Peyer's patch (tissue), 4 donors: Measurements from ENCODE around the gene BSG. TPM values are rescaled to one million over a fixed set of nuclear protein-coding genes. Genes with fewer than 3 reads are reported as not detected.

ENCODE experiments used
- DNase-seq, 3 donors: peaks; one replicate each; pipeline ENCODE4 v3.0.0-alpha.2; 2017 to 2019
- H3K27ac ChIP-seq, 4 donors: fragments of 200-600 bp; sonication (generic); one replicate each; pipeline ENCODE4 v1.5.1; 2016 to 2019
- H3K27me3 ChIP-seq, 2 donors: fragments of 200-600 bp; sonication (generic); one replicate each; pipeline ENCODE4 v1.5.1; 2019
- H3K36me3 ChIP-seq, 3 donors: fragments of 200-600 bp; sonication (generic); one replicate each; pipeline ENCODE4 v1.5.1; 2016 to 2019
- H3K4me1 ChIP-seq, 4 donors: fragments of 200-600 bp; sonication (generic); one replicate each; pipeline ENCODE4 v1.5.1; 2016 to 2019
- H3K4me3 ChIP-seq, 4 donors: fragments of 200-600 bp; sonication (generic); 1 replicate in 3 of 4; 2 replicates in 1 of 4; pipeline ENCODE4 v1.5.1; 2016 to 2019; ENCODE audit warnings: mild to moderate bottlenecking in 1 of 4
- H3K9me3 ChIP-seq, 4 donors: fragments of 200-600 bp; sonication (generic); one replicate each; pipeline ENCODE4 v1.5.1; 2016 to 2019; ENCODE audit warnings: mild to moderate bottlenecking in 1 of 4
- POLR2A ChIP-seq, 2 donors: fragments of 450-650 bp; IDR thresholded peaks; one replicate each; pipeline ENCODE4 v1.5.1; 2017; ENCODE audit warnings: antibody characterized with exemption in 2 of 2, mild to moderate bottlenecking in 2 of 2, moderate library complexity in 2 of 2
- total RNA-seq, 4 donors: library from RNA; depleted of rRNA; stranded (reverse); fragments of >200 nt; gene quantifications; one replicate each; pipeline ENCODE4 v1.1.0, GENCODE V29; 2016
- TF ChIP-seq, protein P1 (sequence below), 6 experiments: fragments of 450-650 bp in 4 of 6; fragments of 200-600 bp in 2 of 6; sonication (generic) in 1 of 6; IDR thresholded peaks; one replicate each; pipeline ENCODE4 v1.5.1; 2017 to 2019; ENCODE audit warnings: antibody characterized with exemption in 6 of 6, mild to moderate bottlenecking in 3 of 6, moderate library complexity in 1 of 6

Gene BSG
- total RNA-seq, 4 donors from 2014 or later = 149 to 501 (median 469) TPM

DNA sequence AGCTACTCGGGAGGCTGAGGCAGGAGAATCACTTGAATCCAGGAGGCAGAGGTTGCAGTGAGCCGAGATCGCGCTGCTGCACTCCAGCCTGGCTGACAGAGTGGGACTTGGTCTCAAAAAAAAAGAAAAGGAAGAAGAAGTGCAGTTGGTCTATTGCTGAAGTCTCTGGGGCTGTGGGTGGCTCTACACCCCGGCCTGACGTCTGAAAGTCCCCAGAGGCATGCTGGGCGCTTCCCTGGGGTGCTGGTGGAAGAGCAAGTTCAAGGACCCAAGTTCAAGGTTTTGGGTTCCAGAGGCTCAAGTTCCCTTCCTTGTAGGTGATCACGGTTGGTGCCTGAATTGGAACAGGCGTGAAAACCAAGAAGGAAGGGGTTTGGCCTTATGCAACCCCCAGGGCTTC lies 21.1 kb downstream of the BSG start:
- TF ChIP-seq, protein P1, sequence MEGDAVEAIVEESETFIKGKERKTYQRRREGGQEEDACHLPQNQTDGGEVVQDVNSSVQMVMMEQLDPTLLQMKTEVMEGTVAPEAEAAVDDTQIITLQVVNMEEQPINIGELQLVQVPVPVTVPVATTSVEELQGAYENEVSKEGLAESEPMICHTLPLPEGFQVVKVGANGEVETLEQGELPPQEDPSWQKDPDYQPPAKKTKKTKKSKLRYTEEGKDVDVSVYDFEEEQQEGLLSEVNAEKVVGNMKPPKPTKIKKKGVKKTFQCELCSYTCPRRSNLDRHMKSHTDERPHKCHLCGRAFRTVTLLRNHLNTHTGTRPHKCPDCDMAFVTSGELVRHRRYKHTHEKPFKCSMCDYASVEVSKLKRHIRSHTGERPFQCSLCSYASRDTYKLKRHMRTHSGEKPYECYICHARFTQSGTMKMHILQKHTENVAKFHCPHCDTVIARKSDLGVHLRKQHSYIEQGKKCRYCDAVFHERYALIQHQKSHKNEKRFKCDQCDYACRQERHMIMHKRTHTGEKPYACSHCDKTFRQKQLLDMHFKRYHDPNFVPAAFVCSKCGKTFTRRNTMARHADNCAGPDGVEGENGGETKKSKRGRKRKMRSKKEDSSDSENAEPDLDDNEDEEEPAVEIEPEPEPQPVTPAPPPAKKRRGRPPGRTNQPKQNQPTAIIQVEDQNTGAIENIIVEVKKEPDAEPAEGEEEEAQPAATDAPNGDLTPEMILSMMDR (IDR thresholded peaks at IDR 0.05) = no peak
- no peak for DNase-seq
- peaks cover 0 to 28% of the 10 kb centered on the region in 2 donors for H3K27me3 ChIP-seq

DNA sequence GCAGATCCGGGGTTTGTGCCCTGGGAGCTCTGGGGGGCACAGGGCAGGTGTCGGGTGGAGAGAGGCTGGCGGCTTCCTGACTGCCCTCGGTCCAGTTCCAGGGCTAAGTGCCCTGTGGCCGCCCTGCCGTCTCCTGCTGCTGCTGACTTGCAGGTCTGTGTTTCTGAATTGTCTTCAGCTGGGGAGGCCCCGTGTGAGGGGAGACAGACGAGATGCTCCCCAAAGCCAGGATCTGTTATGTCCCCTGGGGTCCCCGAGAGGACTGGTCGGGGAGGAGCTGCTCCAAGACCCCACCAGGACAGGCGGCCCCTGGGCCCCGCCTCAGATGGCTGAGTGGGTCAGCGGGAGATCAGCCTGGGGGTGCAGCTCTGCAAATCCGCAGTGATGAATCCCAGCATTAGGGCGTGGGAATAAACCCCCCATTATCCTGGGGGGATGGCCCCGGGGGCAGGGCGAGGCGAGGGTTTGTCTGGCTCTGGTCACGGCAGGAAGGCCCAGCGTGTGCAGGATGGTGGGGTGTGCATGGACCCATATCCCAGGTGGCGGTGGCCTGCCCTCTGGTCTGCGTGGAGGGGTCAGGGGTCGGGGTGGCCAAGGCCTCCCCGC lies 22.0 kb downstream of the BSG start:
- H3K27me3 ChIP-seq = peaks cover 0 to 19% of the 10 kb centered on the region in 2 donors
- no peak overlapping the region for H3K27ac ChIP-seq

More for the DNA sequence above, 21.1 kb downstream of the BSG start:
- H3K4me3 ChIP-seq = no peak overlapping the region
- no peak overlapping the region for H3K27ac ChIP-seq
- H3K4me1 ChIP-seq = peaks cover 0 to 19% (median 9%) of the 10 kb centered on the region in 4 donors
- H3K9me3 ChIP-seq = peaks cover 0 to 3% (median 0%) of the 10 kb centered on the region in 4 donors
- no peaks in the 10 kb centered on the region for H3K36me3 ChIP-seq

DNA sequence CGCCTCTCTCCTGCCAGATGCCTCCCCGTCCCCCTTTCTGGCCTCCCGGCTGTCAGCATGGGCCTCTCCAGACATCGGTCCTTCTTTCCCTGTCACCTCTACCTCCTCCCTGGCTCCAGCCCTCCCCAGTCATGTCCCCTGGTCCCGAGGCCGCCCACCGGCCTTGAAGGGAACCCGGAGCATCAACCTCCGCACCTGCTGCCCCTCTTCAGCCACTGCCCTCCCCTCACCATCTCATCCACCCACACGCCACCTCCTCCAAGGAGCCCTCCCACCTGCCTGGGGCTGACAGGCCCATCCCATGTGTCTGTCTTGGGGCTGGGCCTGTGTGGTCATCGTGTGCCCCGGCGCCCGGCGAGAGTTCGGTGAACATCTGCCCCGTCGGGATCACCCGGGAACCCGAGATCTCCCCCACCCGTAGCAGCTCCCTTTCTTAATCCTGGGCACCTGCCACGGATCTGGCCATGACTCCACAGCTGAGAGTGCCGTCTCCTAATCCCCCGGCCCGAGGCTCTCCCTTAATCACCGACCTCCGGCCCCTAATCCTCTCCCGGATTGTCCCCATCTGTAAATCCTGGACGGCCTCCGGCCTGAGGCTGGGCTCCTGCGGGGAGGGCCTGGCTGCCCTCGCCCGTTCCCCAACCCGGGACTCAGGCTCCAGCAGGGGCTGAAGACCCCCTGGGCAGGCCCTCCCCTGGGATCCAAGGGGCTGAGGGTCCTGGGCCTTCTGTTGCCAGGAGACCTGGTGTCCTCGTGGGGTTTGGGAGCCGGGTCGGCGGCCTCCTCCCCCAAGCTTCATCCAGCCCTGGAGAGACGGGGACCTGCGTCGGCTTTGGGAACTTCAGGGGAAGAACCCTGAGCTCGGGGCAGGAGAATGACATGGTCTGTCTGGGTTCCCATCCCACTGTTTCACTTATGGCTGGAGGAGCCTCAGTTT lies 23.2 kb downstream of the BSG start:
- H3K36me3 ChIP-seq = no peaks in the 10 kb centered on the region
- H3K27me3 ChIP-seq = peaks cover 0 to 15% of the 10 kb centered on the region in 2 donors
- H3K4me1 ChIP-seq = peaks cover 0 to 6% (median 2%) of the 10 kb centered on the region in 4 donors
- peaks cover 0 to 3% (median 0%) of the 10 kb centered on the region in 4 donors for H3K9me3 ChIP-seq
- DNase-seq = no peak
- no peak for TF ChIP-seq POLR2A (IDR thresholded peaks at IDR 0.05)
- TF ChIP-seq, protein P1 (IDR thresholded peaks at IDR 0.05) = no peak
- H3K4me3 ChIP-seq = no peak overlapping the region
- no peak overlapping the region for H3K27ac ChIP-seq

More for the DNA sequence above, 22.0 kb downstream of the BSG start:
- Histone ChIP-seq H3K36me3 (no peaks in the 10 kb centered on the region), H3K9me3 (peaks cover 0 to 3% (median 0%) of the 10 kb centered on the region in 4 donors), H3K4me3 (no peak overlapping the region), H3K4me1 (peaks cover 0 to 11% (median 5%) of the 10 kb centered on the region in 4 donors)
- TF ChIP-seq POLR2A (IDR thresholded peaks at IDR 0.05) = no peak
- TF ChIP-seq, protein P1 (IDR thresholded peaks at IDR 0.05) = no peak
- no peak for DNase-seq

DNA sequence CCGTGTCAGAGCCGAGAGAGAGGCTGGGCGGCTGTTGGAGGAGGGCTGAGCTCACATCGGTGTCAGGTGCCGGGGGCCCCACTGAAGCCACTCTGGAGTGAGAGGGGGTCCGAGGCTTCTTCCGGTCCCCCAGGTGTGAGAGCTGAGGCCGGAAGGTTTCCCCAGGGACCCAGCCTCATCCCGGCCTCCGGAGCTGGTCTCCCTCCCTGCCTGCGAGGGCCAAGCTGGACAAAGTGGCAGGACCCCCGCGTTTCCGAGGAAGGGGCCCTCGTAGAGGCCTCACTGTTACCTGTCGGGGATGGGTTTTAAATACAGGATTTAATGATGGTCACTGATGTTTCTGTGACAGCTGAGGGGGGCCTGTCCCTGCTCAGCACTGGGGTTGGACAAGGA lies 23.9 kb downstream of the BSG start:
- Histone ChIP-seq H3K27me3 (peaks cover 0 to 8% of the 10 kb centered on the region in 2 donors), H3K27ac (no peak overlapping the region), H3K36me3 (no peaks in the 10 kb centered on the region), H3K9me3 (peaks cover 0 to 3% (median 0%) of the 10 kb centered on the region in 4 donors), H3K4me3 (no peak overlapping the region), H3K4me1 (no peaks in the 10 kb centered on the region)
- TF ChIP-seq POLR2A (IDR thresholded peaks at IDR 0.05) = no peak
- TF ChIP-seq, protein P1 (IDR thresholded peaks at IDR 0.05) = no peak
- no peak for DNase-seq

DNA sequence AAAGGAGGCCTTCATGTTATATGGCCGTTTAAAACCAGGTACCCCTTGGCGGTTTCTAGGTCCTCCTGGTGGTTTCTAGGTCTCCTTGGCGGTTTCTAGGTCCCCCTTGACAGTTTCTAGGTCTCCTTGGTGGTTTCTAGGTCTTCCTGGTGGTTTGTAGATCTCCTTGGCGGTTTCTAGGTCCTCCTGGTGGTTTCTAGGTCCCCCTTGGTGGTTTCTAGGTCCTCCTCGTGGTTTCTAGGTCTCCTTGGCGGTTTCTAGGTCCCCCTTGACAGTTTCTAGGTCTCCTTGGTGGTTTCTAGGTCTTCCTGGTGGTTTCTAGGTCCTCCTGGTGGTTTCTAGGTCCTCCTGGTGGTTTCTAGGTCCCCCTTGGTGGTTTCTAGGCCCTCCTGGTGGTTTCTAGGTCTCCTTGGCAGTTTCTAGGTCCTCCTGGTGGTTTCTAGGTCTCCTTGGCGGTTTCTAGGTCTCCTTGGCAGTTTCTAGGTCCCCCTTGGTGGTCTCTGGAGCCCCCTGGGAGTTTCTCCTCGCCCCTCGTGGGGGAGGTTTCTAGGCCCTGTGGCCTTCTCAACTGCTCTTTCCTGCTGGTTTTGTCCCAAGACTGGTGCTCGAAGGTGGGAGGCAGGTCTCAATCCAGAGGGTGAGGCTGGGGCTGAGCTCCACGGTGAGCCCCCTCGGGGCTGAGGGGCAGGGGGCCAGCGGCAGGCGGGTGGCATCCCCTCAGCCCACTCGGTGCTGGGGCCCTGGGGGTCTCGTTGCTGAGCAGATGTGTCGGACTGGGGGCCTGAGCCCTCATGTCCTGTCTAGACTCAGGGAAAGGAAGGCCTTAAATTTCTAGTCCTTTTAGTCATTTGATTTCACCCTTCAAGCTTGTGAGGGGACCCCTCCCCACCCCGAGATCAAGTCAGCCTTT lies 25.3 kb downstream of the BSG start:
- no peak overlapping the region for H3K4me3 ChIP-seq
- no peaks in the 10 kb centered on the region for H3K27me3 ChIP-seq
- no peak overlapping the region for H3K27ac ChIP-seq
- no peaks in the 10 kb centered on the region for H3K36me3 ChIP-seq
- TF ChIP-seq, protein P1 (IDR thresholded peaks at IDR 0.05) = no peak
- TF ChIP-seq POLR2A (IDR thresholded peaks at IDR 0.05) = no peak
- peaks cover 0 to 3% (median 0%) of the 10 kb centered on the region in 4 donors for H3K9me3 ChIP-seq
- H3K4me1 ChIP-seq = no peaks in the 10 kb centered on the region
- DNase-seq = no peak
